Measurements from ENCODE around the gene SCAMP2. TPM values are rescaled to one million over a fixed set of nuclear protein-coding genes. Genes with fewer than 3 reads are reported as not detected.
A peak's percentile ranks its signal among the peaks of the same experiment; 100 is the strongest.

The SCAMP2 gene
- total RNA-seq, 3 donors from 2014 or later (not counting 1 experiment from before 2014, with no cell fraction given) = 78.8 to 101 (median 92.8) TPM

- WGBS (ENCODE audit: insufficient coverage) = 84% methylated on average over 16 of the region's 16 CpGs
- no peak overlapping the region for H3K4me3 ChIP-seq (ENCODE audit: low read length)
- no peaks in the 10 kb centered on the region for H3K27me3 Mint-ChIP-seq (ENCODE audit: low read depth in 2 of 2)
Measured at GRCh38 chr15:74799255-74799855, 73.8 kb downstream of the SCAMP2 start.

GRCh38 chr15:74798388-74799254, 74.5 kb downstream of the SCAMP2 start:
- peaks cover 36 to 57% of the 10 kb centered on the region in 2 donors for H3K4me1 Mint-ChIP-seq
- Histone ChIP-seq H3K27ac (ENCODE audit: low read length) (peak overlapping the region; percentile 97), H3K4me3 (ENCODE audit: low read length) (no peak overlapping the region), H3K4me1 (ENCODE audit: control insufficient read depth, insufficient read depth, low read length) (peaks cover 76% of the 10 kb centered on the region), H3K36me3 (ENCODE audit: control insufficient read depth, insufficient read depth, low read length) (peaks cover 63% of the 10 kb centered on the region), H3K27me3 (ENCODE audit: control insufficient read depth, insufficient read depth, low read length) (no peaks in the 10 kb centered on the region), H3K9me3 (ENCODE audit: control insufficient read depth, insufficient read depth, low read length) (no peaks in the 10 kb centered on the region)
- no peaks in the 10 kb centered on the region for H3K27me3 Mint-ChIP-seq (ENCODE audit: low read depth in 2 of 2)
- intact Hi-C loops (cut with micrococcal nuclease) = no loop called here
- H3K4me3 Mint-ChIP-seq = peak overlapping the region; percentile 45
- peak overlapping the region; percentile 92 to 93 for H3K27ac Mint-ChIP-seq
- no peaks in the 10 kb centered on the region for H3K9me3 Mint-ChIP-seq
- no peak for TF ChIP-seq CTCF (IDR thresholded peaks at IDR 0.05)
- no peak for ATAC-seq
- DNase-seq = peak in 1 of 2 donors; percentile 29
- WGBS (ENCODE audit: insufficient coverage) = 56% methylated on average over 25 of the region's 25 CpGs
- H3K36me3 Mint-ChIP-seq = no peaks in the 10 kb centered on the region

More at GRCh38 chr15:74799255-74799855, 73.8 kb downstream of the SCAMP2 start:
- Mint-ChIP-seq H3K9me3 (no peaks in the 10 kb centered on the region), H3K27ac (peak overlapping the region; percentile 92 to 93), H3K36me3 (no peaks in the 10 kb centered on the region), H3K4me3 (no peak overlapping the region), H3K4me1 (peaks cover 36 to 60% of the 10 kb centered on the region in 2 donors)
- TF ChIP-seq CTCF (IDR thresholded peaks at IDR 0.05) = no peak
- DNase-seq (peak in 1 of 2 donors; percentile 62), ATAC-seq (no peak)
- H3K27me3 ChIP-seq (ENCODE audit: control insufficient read depth, insufficient read depth, low read length) = no peaks in the 10 kb centered on the region
- peaks cover 69% of the 10 kb centered on the region for H3K4me1 ChIP-seq (ENCODE audit: control insufficient read depth, insufficient read depth, low read length)
- H3K27ac ChIP-seq (ENCODE audit: low read length) = peak overlapping the region; percentile 97
- intact Hi-C loops (cut with micrococcal nuclease) = no loop called here
- no peaks in the 10 kb centered on the region for H3K9me3 ChIP-seq (ENCODE audit: control insufficient read depth, insufficient read depth, low read length)
- peaks cover 70% of the 10 kb centered on the region for H3K36me3 ChIP-seq (ENCODE audit: control insufficient read depth, insufficient read depth, low read length)

GRCh38 chr15:74795966-74796625, 77.1 kb downstream of the SCAMP2 start:
- TF ChIP-seq CTCF (IDR thresholded peaks at IDR 0.05) = no peak
- peaks cover 56 to 80% of the 10 kb centered on the region in 2 donors for H3K4me1 Mint-ChIP-seq
- 54% methylated on average over 14 of the region's 14 CpGs for WGBS (ENCODE audit: insufficient coverage)

More at GRCh38 chr15:74795966-74796625, 77.1 kb downstream of the SCAMP2 start:
- H3K9me3 ChIP-seq (ENCODE audit: control insufficient read depth, insufficient read depth, low read length) = no peaks in the 10 kb centered on the region
- ATAC-seq = peak in 1 of 3 donors; percentile 22
- H3K27me3 ChIP-seq (ENCODE audit: control insufficient read depth, insufficient read depth, low read length) = no peaks in the 10 kb centered on the region
- Mint-ChIP-seq H3K9me3 (no peaks in the 10 kb centered on the region), H3K36me3 (no peaks in the 10 kb centered on the region), H3K27me3 (ENCODE audit: low read depth in 2 of 2) (no peaks in the 10 kb centered on the region), H3K4me3 (peak overlapping the region; percentile 76), H3K27ac (peak overlapping the region; percentile 92 to 93)
- no peak overlapping the region for H3K4me3 ChIP-seq (ENCODE audit: low read length)
- peak in 1 of 2 donors; percentile 61 for DNase-seq
- intact Hi-C loops (cut with micrococcal nuclease) = loop anchor here (1.0 kb wide), 1 partner anchor 9 kb away; no protein-coding TSS in a partner anchor
- H3K27ac ChIP-seq (ENCODE audit: low read length) = peak overlapping the region; percentile 70
- peaks cover 96% of the 10 kb centered on the region for H3K4me1 ChIP-seq (ENCODE audit: control insufficient read depth, insufficient read depth, low read length)
- peaks cover 45% of the 10 kb centered on the region for H3K36me3 ChIP-seq (ENCODE audit: control insufficient read depth, insufficient read depth, low read length)

All from natural killer cell (primary cell).